A673 (cell line): Measurements from ENCODE around the gene ATP8B2.
"Not testable (repeated sequence)": the region's sequence is repeated elsewhere in the genome, so short reads cannot be mapped to it uniquely, and the experiment has no call there.

ENCODE experiments used
- CTCF ChIP-seq: fragments of 300-800, 200-600 bp; sonication (generic); conservative IDR thresholded peaks from 2 replicates; pipeline ENCODE4 v1.5.1; 2017; ENCODE audit warnings: low read depth, mild to moderate bottlenecking, antibody characterized with exemption, low read length, moderate library complexity, mixed read lengths
- EZH2 ChIP-seq: fragments of 200-600 bp; sonication (generic); IDR thresholded peaks from 2 replicates; pipeline ENCODE4 v1.6.1; 2017; ENCODE audit warnings: borderline replicate concordance, low read depth, mild to moderate bottlenecking, mixed read lengths, antibody characterized with exemption, low read length; ENCODE audit not compliant: poor library complexity, severe bottlenecking

- TF ChIP-seq CTCF, EZH2: not testable (repeated sequence)
These were observed 16.0 kb downstream of the ATP8B2 start for GRCh38 chr1:154341366-154341765.
